Measurements from ENCODE around the gene MINK1.

The MINK1 gene

GRCh38 chr17:4881761-4882555, 48.8 kb downstream of the MINK1 start:
- H3K36me3 ChIP-seq, result no peaks in the 10 kb centered on the region

DNA sequence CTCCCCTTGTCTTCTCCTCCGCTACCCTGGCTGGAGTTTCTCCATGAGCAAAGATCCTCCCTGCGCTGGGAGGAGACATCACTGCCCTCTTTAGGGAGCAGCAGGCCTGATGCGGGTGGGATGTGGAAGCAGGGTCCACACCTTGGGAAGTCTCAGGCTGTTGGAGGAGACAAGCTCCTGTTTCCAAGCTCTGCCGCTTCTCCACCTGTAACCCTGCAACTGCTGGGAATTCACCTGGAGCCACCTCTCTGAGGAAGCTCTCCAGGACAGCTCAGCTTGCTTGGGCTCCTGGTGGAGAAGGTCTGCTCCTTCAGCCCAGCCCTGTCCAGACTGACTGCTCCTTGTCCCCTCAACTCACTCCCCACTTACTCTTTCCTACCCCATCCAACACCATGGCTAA, 51.3 kb downstream of the MINK1 start:
- no peak for DNase-seq
- H3K9me3 ChIP-seq, result no peaks in the 10 kb centered on the region
- H3K27me3 ChIP-seq, result no peaks in the 10 kb centered on the region
- H3K4me1 ChIP-seq, result no peaks in the 10 kb centered on the region
- peaks cover 3% of the 10 kb centered on the region; the same call in 1 of the 2 replicates for H3K36me3 ChIP-seq
- no peak for TF ChIP-seq CTCF (IDR thresholded peaks at IDR 0.05; ENCODE audit: low read depth, low read length)
- H3K4me3 ChIP-seq (ENCODE audit: low read depth, low read length), result no peak overlapping the region

More at GRCh38 chr17:4881761-4882555, 48.8 kb downstream of the MINK1 start:
- Histone ChIP-seq H3K4me1 (no peaks in the 10 kb centered on the region), H3K9me3 (no peaks in the 10 kb centered on the region), H3K27me3 (no peaks in the 10 kb centered on the region), H3K4me3 (ENCODE audit: low read depth, low read length) (no peak overlapping the region)
- peak; percentile 70 for TF ChIP-seq CTCF (IDR thresholded peaks at IDR 0.05; ENCODE audit: low read depth, low read length)
- peak; percentile 52 for DNase-seq

DNA sequence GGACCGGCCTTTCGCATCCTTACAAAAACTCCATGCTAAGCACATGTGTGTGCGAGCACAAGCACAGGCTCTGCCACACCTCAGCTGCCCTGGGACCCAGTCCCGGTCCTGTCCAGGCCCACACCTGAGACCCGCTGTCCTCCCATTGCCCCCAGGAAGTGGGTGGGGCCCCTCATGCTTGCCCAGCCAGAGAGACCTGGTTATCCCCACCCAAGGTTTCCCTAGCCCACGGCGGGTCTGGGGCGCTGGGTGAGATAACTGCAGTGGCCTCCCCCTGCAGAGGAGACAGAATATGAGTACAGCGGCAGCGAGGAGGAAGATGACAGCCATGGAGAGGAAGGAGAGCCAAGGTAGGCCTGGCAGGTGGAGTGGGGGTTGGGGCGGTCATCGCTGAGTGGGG, 53.7 kb downstream of the MINK1 start:
- H3K36me3 ChIP-seq, result peaks cover 7% of the 10 kb centered on the region
- no peak for TF ChIP-seq CTCF (IDR thresholded peaks at IDR 0.05; ENCODE audit: low read depth, low read length)
- no peaks in the 10 kb centered on the region for H3K27me3 ChIP-seq
- H3K4me1 ChIP-seq, result no peaks in the 10 kb centered on the region
- H3K9me3 ChIP-seq, result no peaks in the 10 kb centered on the region
- no peak for DNase-seq
- H3K4me3 ChIP-seq (ENCODE audit: low read depth, low read length), result no peak overlapping the region

DNA sequence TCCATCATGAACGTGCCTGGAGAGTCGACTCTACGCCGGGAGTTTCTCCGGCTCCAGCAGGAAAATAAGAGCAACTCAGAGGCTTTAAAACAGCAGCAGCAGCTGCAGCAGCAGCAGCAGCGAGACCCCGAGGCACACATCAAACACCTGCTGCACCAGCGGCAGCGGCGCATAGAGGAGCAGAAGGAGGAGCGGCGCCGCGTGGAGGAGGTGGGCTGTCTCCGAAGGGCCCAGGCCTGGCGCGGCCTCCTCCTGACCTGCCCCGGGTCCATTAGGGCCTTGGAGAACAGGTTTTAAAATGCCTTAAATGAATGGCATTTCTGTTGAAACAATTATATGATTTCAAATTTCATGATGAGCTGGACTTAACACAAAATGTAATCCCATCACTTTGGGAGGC, 54.4 kb downstream of the MINK1 start:
- no peak for TF ChIP-seq CTCF (IDR thresholded peaks at IDR 0.05; ENCODE audit: low read depth, low read length)
- Histone ChIP-seq H3K4me3 (ENCODE audit: low read depth, low read length) (no peak overlapping the region), H3K27me3 (no peaks in the 10 kb centered on the region), H3K9me3 (no peaks in the 10 kb centered on the region), H3K36me3 (peaks cover 7% of the 10 kb centered on the region), H3K4me1 (no peaks in the 10 kb centered on the region)
- no peak for DNase-seq

DNA sequence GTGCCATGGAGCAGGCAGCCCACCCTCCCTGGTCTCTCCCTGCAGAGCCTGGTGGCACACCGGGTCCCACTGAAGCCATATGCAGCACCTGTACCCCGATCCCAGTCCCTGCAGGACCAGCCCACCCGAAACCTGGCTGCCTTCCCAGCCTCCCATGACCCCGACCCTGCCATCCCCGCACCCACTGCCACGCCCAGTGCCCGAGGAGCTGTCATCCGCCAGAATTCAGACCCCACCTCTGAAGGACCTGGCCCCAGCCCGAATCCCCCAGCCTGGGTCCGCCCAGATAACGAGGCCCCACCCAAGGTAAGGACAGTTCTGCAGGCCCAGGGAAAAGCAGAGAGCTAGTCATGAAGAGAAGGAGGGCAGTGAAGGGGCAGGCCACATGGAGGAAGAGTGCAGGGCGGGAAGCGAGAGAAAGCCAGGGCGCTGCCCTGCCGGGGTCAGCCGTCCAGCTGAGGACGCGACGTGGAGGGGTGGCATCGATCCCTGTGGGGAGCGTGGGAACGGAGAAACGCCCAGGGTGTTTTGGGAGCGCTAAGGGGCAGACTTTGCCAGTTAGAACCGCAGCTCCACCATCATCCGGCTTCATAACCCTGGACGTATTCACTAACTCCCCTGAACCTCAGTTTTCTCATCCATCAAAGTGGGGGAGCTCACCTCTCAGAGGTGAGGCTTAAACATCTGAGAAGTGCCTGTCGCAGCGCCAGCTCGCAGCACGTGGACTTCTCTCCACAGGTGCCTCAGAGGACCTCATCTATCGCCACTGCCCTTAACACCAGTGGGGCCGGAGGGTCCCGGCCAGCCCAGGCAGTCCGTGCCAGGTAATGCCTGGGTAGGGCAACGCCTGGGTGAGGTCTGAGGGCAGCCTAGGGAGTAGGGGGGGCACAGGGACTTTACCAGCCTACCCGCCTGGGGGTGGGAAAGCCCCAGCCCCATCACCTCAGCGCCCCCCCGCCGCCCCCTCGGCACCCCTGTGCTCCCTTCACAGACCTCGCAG, 58.6 kb downstream of the MINK1 start:
- Histone ChIP-seq H3K36me3 (peaks cover 7% of the 10 kb centered on the region), H3K4me1 (no peaks in the 10 kb centered on the region), H3K4me3 (ENCODE audit: low read depth, low read length) (no peak overlapping the region), H3K9me3 (no peaks in the 10 kb centered on the region), H3K27me3 (no peaks in the 10 kb centered on the region)
- DNase-seq, result no peak
- TF ChIP-seq CTCF (IDR thresholded peaks at IDR 0.05; ENCODE audit: low read depth, low read length), result no peak
